IMR-90 (cell line): Measurements from ENCODE around the gene CNKSR2.

Experiments used
- CEBPB ChIP-seq: IDR thresholded peaks from 2 replicates; pipeline ENCODE4 v1.6.1; 2012; ENCODE audit warnings: low read depth, low read length, improper control_type of control experiment
- CHD1 ChIP-seq: IDR thresholded peaks from 2 replicates; pipeline ENCODE4 v1.6.1; 2012; ENCODE audit warnings: low read depth, low read length, improper control_type of control experiment
- CTCF ChIP-seq: conservative IDR thresholded peaks from 2 replicates; pipeline ENCODE4 v1.5.1; 2012; ENCODE audit warnings: mild to moderate bottlenecking, low read depth, low read length, improper control_type of control experiment
- FOS ChIP-seq: fragments of 150-350 bp; IDR thresholded peaks from 2 replicates; pipeline ENCODE4 v1.6.1; 2016; ENCODE audit warnings: low read depth, low read length
- MAZ ChIP-seq: IDR thresholded peaks from 2 replicates; pipeline ENCODE4 v1.6.1; 2012; ENCODE audit warnings: low read depth, mild to moderate bottlenecking, low read length, improper control_type of control experiment, moderate library complexity, borderline replicate concordance
- POLR2A ChIP-seq: IDR thresholded peaks from 2 replicates; pipeline ENCODE4 v1.6.1; 2012; ENCODE audit warnings: mild to moderate bottlenecking, low read depth, low read length

- TF ChIP-seq CTCF (no peak), POLR2A (no peak), FOS (no peak), CEBPB (peak; percentile 65; the same call in 1 of the 2 replicates), MAZ (no peak), CHD1 (no peak)
Observed at GRCh38 chrX:21524008-21524407, 149.8 kb downstream of the CNKSR2 start.
